GM18511 (cell line): Measurements from ENCODE around the gene CLINT1.

Experiments used
- ATAC-seq: cut with Tn5 transposase; IDR thresholded peaks from one replicate; pipeline ENCODE4 v1.9.1; 2021; ENCODE audit warnings: mild to moderate bottlenecking, moderate library complexity; ENCODE audit not compliant: unreplicated experiment

CLINT1 gene

GRCh38 chr5:157821822-157822622, 36.9 kb downstream of the CLINT1 start:
- ATAC-seq, result no peak

DNA sequence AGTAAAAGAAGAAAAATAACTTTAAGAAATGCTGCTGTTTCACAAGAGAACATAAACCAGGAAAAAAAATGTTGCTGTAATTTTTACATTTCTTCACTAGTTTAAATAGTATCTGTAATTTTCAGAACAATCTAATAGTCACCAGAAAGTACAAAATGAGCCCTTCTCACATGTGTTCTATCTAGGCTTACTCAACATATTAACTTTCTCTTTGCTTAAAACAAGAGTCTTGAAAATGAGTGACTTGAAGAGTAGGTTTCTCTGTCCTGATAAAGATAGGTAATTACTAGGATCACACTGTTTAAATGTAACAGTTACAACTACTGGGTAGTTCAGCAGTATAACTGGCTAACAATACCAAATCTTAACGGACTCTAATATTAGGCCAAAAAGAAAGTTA, 37.5 kb downstream of the CLINT1 start:
- ATAC-seq, result no peak

- ATAC-seq, result no peak
Measured at GRCh38 chr5:157820593-157821252, 38.2 kb downstream of the CLINT1 start.

DNA sequence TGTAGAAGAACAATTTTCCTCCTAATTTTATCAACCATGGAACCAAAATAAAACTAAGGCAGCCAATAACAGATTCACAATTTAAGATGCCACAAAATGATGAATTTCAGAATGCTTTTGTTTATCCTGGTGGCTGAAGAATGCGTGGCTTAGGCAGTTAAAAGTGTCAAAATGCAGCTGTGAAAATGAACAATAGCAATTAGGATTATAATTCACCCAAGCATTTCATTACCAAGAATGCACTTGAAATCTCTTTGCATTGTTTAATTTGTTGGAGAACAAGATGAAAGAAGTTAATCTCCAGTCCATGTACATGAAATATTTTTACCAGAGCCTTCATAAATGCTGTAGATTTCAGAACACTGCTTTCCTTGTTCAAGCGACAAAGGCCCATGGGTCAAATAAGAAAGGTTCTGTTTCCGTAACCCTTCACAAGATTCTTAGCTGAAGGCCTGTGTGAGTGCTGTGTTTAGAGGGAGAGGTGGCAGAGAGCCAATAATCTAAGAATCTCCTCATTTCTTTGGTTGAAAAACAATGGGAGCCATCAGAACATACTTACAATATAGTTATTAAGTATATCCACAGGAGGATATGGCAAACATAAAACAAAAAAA, 39.3 kb downstream of the CLINT1 start:
- ATAC-seq, result no peak

DNA sequence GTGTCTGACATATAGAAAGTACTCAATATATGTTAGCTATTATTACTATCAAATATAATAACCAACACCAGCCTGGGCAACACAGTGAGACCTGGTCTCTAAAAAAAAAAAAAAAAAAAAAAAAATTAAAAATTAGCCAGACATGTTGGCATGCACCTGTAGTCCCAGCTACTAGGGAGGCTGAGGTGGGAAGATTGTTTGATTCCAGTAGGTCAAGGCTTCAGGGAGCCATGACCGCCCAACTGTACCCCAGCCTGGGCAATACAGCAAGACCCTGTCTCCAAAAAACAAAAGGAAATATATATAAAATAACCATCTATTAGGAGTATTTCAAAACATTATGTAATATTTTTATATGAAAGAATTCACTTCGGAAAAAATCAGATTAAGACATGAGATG, 40.6 kb downstream of the CLINT1 start:
- ATAC-seq, result no peak

DNA sequence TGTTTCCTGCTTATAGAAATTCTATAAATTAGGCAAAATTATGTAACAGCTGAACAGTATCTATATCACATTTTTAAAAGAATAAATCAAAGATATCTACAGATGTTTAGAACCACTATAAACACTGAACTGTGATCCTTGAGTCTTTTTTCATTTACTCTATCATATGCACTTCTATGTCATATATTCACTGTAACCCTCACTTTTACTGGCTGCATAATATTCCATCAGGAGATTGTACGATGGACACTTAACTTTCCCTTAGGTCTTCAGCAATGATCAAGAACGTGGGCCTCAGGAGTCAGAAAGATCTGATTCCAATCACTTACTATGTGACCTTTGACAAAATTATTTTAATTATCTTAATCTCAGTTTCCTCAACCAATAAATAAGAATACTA, 41.0 kb downstream of the CLINT1 start:
- no peak for ATAC-seq

- ATAC-seq, result no peak
Measured at GRCh38 chr5:157817387-157817702, 41.6 kb downstream of the CLINT1 start.

- ATAC-seq, result no peak
Measured at GRCh38 chr5:157816682-157817386, 42.1 kb downstream of the CLINT1 start.

GRCh38 chr5:157812086-157812485, 46.9 kb downstream of the CLINT1 start:
- no peak for ATAC-seq

DNA sequence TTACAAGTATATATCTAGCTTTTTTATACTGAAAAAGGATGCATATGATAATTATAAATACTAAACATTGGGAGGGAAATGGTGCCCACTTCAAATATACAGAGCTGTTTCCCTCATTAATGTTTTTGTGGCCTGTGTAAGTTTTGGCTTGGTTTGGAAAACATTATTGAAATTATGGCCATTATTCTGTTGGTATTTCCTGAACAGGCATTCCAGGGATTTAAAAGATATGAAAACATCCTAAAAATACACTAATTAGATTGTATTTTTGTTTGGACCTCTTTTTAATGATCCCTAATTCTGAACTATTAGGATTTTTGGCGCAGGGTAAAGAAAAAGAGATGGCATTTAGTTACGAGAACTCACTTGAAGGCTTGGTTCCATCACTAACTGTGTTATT, 50.9 kb downstream of the CLINT1 start:
- no peak for ATAC-seq

GRCh38 chr5:157802736-157803135, 56.2 kb downstream of the CLINT1 start:
- no peak for ATAC-seq

GRCh38 chr5:157800137-157800536, 58.8 kb downstream of the CLINT1 start:
- ATAC-seq, result no peak

DNA sequence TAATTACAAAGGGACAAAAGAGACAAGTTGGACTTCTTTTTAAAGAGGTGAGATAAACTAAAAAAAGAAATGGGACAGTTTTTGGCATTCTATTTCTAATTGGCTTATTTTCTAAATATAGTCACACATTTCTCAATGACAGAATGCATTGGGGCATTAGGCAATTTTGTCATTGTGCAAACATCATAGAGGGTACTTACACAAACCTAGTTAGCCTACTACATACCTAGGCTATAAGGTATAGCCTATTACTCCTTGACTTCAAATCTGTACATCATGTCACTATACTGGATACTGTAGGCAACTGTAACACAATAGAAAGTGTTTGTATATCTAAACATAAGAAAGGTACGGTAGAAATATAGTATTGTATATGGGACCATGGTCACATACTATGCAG, 59.4 kb downstream of the CLINT1 start:
- no peak for ATAC-seq

- no peak for ATAC-seq
Measured at GRCh38 chr5:157793301-157793700, 65.6 kb downstream of the CLINT1 start.

DNA sequence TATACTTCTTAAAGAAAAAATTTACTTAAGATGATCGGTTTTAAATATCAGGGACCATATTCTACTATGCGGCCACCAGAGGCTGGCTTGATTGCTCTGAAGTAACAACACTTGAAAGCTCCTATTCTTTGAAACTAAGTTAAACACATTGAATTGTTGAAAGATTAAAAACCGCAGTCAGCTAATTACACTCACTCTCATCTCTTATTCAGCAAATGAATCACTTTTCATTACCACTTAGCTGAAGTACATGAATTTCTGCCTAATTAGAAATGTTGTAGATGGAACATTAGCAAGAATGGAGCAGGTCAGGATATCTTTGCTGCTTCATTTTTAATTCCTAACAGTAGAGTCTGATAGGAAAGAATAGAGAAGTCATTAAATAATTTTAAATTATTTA, 73.1 kb downstream of the CLINT1 start:
- no peak for ATAC-seq

DNA sequence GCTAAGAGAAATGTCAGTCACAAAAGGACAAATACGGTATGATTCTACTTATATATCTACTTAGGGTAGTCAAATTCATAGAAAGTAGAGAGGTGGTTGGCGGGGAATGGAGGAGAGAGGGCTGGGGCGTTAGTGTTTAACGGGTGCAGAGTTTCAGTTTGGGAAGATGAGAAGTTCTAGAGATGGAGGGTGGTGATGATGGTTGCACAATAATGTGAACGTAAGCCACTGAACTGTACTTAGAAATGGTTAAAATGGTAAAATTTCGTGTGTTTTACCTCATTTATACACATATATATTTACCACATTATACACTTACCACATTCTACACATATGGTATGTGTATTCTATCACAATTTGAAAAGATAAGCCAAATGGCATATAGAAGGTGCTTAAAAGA, 79.7 kb downstream of the CLINT1 start:
- no peak for ATAC-seq

DNA sequence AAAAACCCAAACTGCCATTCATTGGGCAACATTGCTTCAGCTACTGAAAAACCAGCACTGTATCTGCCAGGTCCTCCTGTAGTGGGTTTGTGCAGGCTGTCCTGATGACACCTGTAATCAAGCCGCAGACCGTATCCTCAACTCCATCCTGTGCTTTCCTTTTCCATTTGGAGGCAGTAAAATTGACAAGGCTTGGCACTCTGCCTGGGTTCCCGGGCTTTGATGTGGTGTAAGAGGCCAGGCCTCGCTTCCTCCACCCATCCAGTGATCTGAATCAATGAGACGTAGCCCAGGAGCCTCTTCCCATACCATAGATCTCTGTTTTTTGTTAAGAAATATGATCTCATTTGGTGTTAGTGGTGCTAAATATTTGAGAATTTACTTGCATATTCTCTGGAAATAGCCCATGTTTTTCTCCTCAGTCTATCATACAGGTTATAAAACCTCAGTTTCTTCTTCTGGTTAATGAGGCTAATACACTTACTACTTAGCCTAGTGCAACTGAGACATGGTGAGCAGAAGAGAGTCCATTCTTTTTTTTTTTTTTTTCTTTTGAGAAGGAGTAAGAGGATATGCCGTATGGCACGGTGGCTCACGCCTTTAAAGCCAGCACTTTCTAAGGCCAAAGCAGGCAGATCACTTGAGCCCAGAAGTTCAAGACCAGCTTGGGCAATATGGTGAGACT, 80.7 kb downstream of the CLINT1 start:
- no peak for ATAC-seq

- no peak for ATAC-seq
Measured at GRCh38 chr5:157772127-157772526, 86.8 kb downstream of the CLINT1 start.

DNA sequence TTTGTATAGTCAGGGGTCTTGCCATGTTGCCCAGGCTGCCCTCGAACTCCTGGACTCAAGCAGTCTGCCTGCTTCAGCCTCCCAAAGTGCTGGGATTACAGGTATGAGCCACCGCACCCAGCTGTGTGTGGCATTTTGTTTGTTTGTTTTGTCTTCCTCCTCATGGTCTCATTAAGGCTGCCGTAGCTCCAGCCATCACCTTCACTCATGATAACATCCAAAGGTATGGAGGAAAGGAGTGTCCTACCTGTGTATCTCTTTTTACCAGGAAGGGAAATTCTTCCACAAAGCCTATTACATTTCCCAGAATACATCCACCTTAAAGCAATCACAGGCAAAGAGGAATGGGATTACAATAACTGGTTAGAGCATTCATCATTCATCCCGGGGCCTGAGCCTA, 88.3 kb downstream of the CLINT1 start:
- ATAC-seq, result no peak

GRCh38 chr5:157767689-157768088, 91.3 kb downstream of the CLINT1 start:
- ATAC-seq, result no peak

- no peak for ATAC-seq
Measured at GRCh38 chr5:157766902-157767301, 92.0 kb downstream of the CLINT1 start.
